Body of pancreas (tissue), 4 donors: ENCODE results near the gene CDC42EP2. TPM values are rescaled to one million over a fixed set of nuclear protein-coding genes. Genes with fewer than 3 reads are reported as not detected.

ENCODE experiments used
- ATAC-seq: fragments of 150-250 bp; one replicate; pipeline ENCODE4 v1.9.1; 2016
- DNase-seq, 4 donors: peaks; one replicate each; pipeline ENCODE4 v3.0.0-alpha.2; 2019
- H3K27ac ChIP-seq, 4 donors: fragments of 200-600 bp; sonication (generic); 1 replicate in 3 of 4; 2 replicates in 1 of 4; pipeline versions ENCODE4 v1.5.1 to v1.6.1; 2016 to 2019; ENCODE audit warnings: mild to moderate bottlenecking in 1 of 4, mixed read lengths in 1 of 4, moderate library complexity in 1 of 4
- H3K27me3 ChIP-seq, 2 donors: fragments of 200-600 bp; sonication (generic); one replicate each; pipeline ENCODE4 v1.6.0; 2016; ENCODE audit warnings: mild to moderate bottlenecking in 1 of 2
- H3K36me3 ChIP-seq, 2 donors: fragments of 200-600 bp; sonication (generic); replicated peaks in 1 of 2; 2 replicates each; pipeline ENCODE4 v1.5.1; 2016; ENCODE audit warnings: low read depth in 2 of 2; ENCODE audit not compliant: insufficient read depth in 1 of 2
- H3K4me1 ChIP-seq: fragments of 200-600 bp; sonication (generic); one replicate; pipeline ENCODE4 v1.6.0; 2016
- H3K4me3 ChIP-seq, 2 donors: fragments of 200-600 bp; sonication (generic); 1 replicate in 1 of 2; 2 replicates in 1 of 2; pipeline ENCODE4 v1.5.1; 2016 to 2019
- H3K9me3 ChIP-seq, 3 donors: fragments of 200-600 bp; sonication (generic); 1 replicate in 2 of 3; 2 replicates in 1 of 3; pipeline ENCODE4 v1.5.1; 2016
- CTCF ChIP-seq, 7 experiments: fragments of 450-650 bp in 4 of 7; fragments of 200-600 bp in 3 of 7; sonication (generic) in 3 of 7; IDR thresholded peaks; one replicate each; pipeline ENCODE4 v1.5.1; 2016 to 2019; ENCODE audit warnings: antibody characterized with exemption in 7 of 7
- POLR2A ChIP-seq, 3 donors: fragments of 450-650 bp; IDR thresholded peaks; one replicate each; pipeline ENCODE4 v1.6.1; 2016; ENCODE audit warnings: antibody characterized with exemption in 3 of 3, mild to moderate bottlenecking in 2 of 3
- WGBS, 2 donors: methylation state at CpG; one replicate each; pipeline ENCODE4 v1.1.5; 2017; 5-methylcytosine and 5-hydroxymethylcytosine counted together
- intact Hi-C: fragments of 100-400 bp; cut with DNase I; formaldehyde crosslinking; loops from one replicate; pipeline ENCODE4 v1.15.1; 2023
- total RNA-seq, 2 donors: library from RNA; depleted of rRNA; stranded (reverse); fragments of >200 nt; gene quantifications; one replicate each; pipeline ENCODE4 v1.1.0, GENCODE V29; 2016

The CDC42EP2 gene
- total RNA-seq, 2 donors from 2014 or later, result 8.3 to 16.8 TPM

DNA sequence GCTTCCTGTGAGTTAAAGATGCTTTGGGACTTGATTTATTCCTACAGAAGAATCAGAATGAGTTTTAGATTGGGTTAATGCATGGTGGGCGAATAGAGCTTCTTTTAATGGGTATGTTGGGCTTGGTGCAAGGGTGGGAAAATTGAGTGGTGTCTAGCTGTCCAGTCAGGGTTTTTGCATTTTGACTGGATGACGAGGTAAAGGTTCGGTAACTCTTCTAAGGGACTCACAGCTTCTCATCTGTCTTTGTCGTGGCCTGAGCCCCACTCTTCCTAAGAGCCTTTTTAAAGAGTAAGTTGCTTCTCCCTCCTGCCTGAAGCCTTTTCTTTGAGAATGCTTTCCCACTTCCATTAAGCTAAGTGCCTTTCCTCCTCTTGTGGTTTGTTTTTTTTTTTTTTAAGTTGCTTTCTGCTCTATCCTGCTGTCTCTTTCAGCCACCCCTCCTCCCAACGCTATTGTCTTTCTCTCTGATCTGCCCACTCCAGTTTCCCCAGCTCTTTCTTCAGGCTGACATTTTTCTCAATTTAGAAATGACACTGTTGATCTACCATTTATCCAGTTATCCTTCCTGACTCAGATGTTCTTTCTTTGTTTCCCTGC, 20.1 kb downstream of the CDC42EP2 start:
- DNase-seq (no peak), ATAC-seq (no peak)
- Histone ChIP-seq H3K9me3 (no peaks in the 10 kb centered on the region), H3K4me1 (peaks cover 17% of the 10 kb centered on the region), H3K27me3 (no peaks in the 10 kb centered on the region), H3K27ac (peak overlapping the region in 2 of 4 donors; percentile 64 to 81), H3K36me3 (no peaks in the 10 kb centered on the region), H3K4me3 (peak overlapping the region; percentile 50 to 74)
- 21 to 22% methylated on average over 5 of the region's 5 CpGs for WGBS, 2 donors
- no peak for TF ChIP-seq CTCF (IDR thresholded peaks at IDR 0.05)
- TF ChIP-seq POLR2A (IDR thresholded peaks at IDR 0.05), result no peak
- intact Hi-C loops, result no loop called here

DNA sequence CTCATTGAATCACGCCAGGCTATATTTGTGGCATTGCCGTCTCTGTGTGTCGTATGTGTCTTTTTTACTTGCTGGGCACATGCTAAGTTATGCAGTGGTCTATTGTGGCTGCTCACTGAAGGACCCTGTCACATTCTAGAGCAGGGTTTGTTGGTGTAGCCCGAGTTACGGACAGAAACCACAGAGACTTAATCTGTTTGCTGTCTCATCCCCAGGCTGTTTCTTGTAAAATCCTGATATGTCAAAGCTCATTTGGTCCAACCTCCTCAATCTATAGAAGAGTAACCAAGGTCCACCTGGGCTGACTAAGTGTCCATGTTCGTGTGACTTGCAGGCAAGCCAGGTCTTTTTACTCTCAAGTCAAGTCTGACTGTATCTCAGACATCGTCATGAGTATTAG, 24.0 kb downstream of the CDC42EP2 start:
- no peak overlapping the region for H3K27ac ChIP-seq
- WGBS, 2 donors, result 75 to 78% methylated on average over 7 of the region's 7 CpGs
- no peak for DNase-seq
- H3K4me1 ChIP-seq, result peaks cover 12% of the 10 kb centered on the region
- no peak overlapping the region for H3K4me3 ChIP-seq
- peaks cover 3 to 23% of the 10 kb centered on the region in 2 donors for H3K36me3 ChIP-seq
- H3K27me3 ChIP-seq, result no peaks in the 10 kb centered on the region
- intact Hi-C loops, result no loop called here
- no peak for ATAC-seq
- TF ChIP-seq POLR2A (IDR thresholded peaks at IDR 0.05) (no peak), CTCF (IDR thresholded peaks at IDR 0.05) (no peak)
- H3K9me3 ChIP-seq, result no peaks in the 10 kb centered on the region

DNA sequence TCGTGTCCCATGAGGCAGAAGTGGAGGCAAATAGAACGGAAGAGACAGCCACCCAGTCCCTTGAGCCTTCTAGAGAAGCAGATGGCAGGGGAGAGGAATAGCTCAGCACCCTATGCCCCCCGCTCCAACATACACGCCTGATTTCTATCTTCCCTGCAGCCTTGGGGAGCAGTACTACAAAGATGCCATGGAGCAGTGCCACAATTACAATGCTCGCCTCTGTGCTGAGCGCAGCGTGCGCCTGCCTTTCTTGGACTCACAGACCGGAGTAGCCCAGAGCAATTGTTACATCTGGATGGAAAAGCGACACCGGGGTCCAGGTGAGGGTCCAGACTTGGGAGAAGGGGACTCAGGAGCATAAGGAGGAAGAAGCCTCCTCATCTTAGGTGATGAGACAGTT, 25.6 kb downstream of the CDC42EP2 start:
- Histone ChIP-seq H3K27me3 (no peaks in the 10 kb centered on the region), H3K27ac (no peak overlapping the region), H3K4me3 (no peak overlapping the region), H3K4me1 (peaks cover 3% of the 10 kb centered on the region), H3K36me3 (peaks cover 4 to 35% of the 10 kb centered on the region in 2 donors), H3K9me3 (no peaks in the 10 kb centered on the region)
- intact Hi-C loops, result no loop called here
- ATAC-seq (no peak), DNase-seq (no peak)
- no peak for TF ChIP-seq CTCF (IDR thresholded peaks at IDR 0.05)
- no peak for TF ChIP-seq POLR2A (IDR thresholded peaks at IDR 0.05)
- 94 to 95% methylated on average over 11 of the region's 11 CpGs for WGBS, 2 donors

DNA sequence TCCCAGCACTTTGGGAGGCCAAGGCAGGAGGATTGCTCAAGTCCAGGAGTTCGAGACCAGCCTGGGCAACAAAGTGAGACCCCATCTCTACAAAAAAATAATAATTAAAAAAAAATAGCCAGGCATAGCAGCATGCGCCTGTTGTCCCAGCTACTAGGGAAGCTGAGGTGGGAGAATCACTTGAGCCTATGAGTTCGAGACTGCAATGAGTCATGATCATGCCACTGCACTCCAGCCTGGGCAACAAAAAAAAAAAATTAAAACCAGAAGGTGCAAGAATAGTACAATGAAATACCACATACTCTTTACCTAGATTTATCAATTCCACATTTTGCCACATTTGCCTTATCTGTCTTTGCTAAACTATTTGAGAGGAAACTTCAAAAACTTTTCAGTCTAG, 27.2 kb downstream of the CDC42EP2 start:
- ATAC-seq (no peak), DNase-seq (no peak)
- H3K4me3 ChIP-seq, result no peak overlapping the region
- H3K36me3 ChIP-seq, result peaks cover 20 to 47% of the 10 kb centered on the region in 2 donors
- intact Hi-C loops, result no loop called here
- no peaks in the 10 kb centered on the region for H3K4me1 ChIP-seq
- H3K27me3 ChIP-seq, result no peaks in the 10 kb centered on the region
- H3K27ac ChIP-seq, result no peak overlapping the region
- WGBS, 2 donors, result 94 to 96% methylated on average over 3 of the region's 3 CpGs
- H3K9me3 ChIP-seq, result no peaks in the 10 kb centered on the region
- TF ChIP-seq CTCF (IDR thresholded peaks at IDR 0.05) (no peak), POLR2A (IDR thresholded peaks at IDR 0.05) (no peak)

DNA sequence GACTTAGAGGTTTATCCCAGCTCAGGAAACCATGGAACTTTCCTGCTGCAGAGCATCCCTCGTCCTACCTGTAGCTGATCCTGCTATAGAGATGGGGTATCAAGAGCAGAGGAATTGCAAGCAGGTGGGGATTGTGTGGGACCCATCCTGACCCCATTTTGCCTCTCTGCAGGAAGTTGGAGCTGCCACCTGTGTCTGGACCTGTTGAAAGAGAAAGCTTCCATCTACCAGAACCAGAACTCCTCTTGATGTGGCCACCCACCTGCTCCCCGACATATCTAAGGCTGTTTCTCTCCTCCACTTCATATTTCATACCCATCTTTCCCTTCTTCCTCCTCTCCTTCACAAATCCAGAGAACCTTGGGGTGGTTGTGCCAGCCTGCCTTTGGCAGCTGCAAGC, 36.8 kb downstream of the CDC42EP2 start:
- no peaks in the 10 kb centered on the region for H3K27me3 ChIP-seq
- peaks cover 19% of the 10 kb centered on the region for H3K4me1 ChIP-seq
- no peak for ATAC-seq
- no peak for DNase-seq
- peaks cover 10 to 35% of the 10 kb centered on the region in 2 donors for H3K36me3 ChIP-seq
- TF ChIP-seq CTCF (IDR thresholded peaks at IDR 0.05) (no peak), POLR2A (IDR thresholded peaks at IDR 0.05) (no peak)
- no peak overlapping the region for H3K27ac ChIP-seq
- H3K4me3 ChIP-seq, result no peak overlapping the region
- intact Hi-C loops, result no loop called here
- WGBS, 2 donors, result 79 to 93% methylated on average over 2 of the region's 2 CpGs
- no peaks in the 10 kb centered on the region for H3K9me3 ChIP-seq
